ENCODE results near the gene ADAMTS15. TPM values are rescaled to one million over a fixed set of nuclear protein-coding genes. Genes with fewer than 3 reads are reported as not detected.
A peak's percentile ranks its signal among the peaks of the same experiment; 100 is the strongest.

ADAMTS15 gene
- total and polyA plus RNA-seq, 2 donors (not counting 3 experiments of a cell fraction or from before 2014, with no cell fraction given), result 0.08 TPM; not detected in 1

DNA sequence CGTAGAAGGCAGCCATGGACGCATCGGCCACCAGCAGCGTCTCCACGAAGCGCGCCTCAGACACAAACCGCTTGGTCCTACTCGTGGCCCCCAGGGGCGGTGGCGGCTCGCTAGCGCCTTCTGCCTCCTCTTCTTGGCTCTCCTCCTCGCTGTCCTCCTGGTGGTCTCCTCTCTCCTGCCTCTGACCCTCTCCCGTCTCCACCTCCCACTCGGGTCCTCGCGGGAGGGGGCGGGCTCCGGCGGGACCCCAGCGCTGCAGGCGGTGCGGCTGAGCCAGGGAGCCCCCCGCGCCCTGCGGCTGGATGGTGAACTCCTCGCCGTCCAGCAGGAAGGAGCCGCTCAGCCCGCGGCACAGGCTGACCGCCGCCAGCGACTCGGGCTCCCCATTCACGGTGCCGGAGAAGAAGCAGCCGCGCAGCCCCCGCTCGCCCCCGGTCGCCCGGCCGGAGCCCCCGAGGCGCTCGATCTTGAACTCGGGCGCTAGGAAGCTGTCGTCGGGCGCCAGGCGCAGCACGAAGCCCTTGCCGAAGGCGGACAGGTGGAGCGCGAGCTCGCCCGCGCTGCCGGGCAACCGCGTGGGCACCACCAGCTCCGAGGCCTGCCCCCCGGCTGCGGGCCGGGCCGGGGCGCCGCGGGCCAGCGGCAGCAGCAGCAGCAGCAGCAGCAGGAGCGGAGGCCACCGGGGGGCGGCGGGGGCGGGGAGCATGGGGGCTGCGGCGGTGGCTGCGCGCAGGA, 20.7 kb upstream of the ADAMTS15 start:
- CTCF ChIA-PET, result interaction anchor here (1.4 to 12.3 kb wide), 4 partner anchors 215 to 1246 kb away, joined by 3 to 464 read pairs (median 11); no protein-coding TSS in a partner anchor
- Histone ChIP-seq H3K36me3 (ENCODE audit: control insufficient read depth in 2 of 2, extremely low read depth in 1 of 2, insufficient read depth in 2 of 2, low read length in 2 of 2) (no peaks in the 10 kb centered on the region), H3K9ac (replicated peaks; ENCODE audit: extremely low read depth, insufficient read depth, low read length) (no peak overlapping the region), H2AFZ (ENCODE audit: low read depth, low read length) (no peak overlapping the region), H3K4me2 (ENCODE audit: insufficient read depth, low read length) (no peak overlapping the region), H3K79me2 (ENCODE audit: control insufficient read depth, insufficient read depth, low read length) (no peaks in the 10 kb centered on the region), H4K20me1 (replicated peaks; ENCODE audit: control insufficient read depth, extremely low read depth, insufficient read depth, low read length) (no peaks in the 10 kb centered on the region), H3K27me3 (ENCODE audit: control insufficient read depth in 2 of 2, insufficient read depth in 2 of 2, low read length in 2 of 2) (peaks cover 46 to 48% of the 10 kb centered on the region in 2 experiments), H3K9me1 (replicated peaks; ENCODE audit: control insufficient read depth, extremely low read depth, insufficient read depth, low read length) (no peaks in the 10 kb centered on the region), H3K4me1 (ENCODE audit: control insufficient read depth, extremely low read depth, insufficient read depth, low read length) (no peaks in the 10 kb centered on the region), H3K4me3 (replicated peaks in 1 of 3; ENCODE audit: insufficient read depth in 1 of 3, low read depth in 1 of 3, low read length in 3 of 3) (peak overlapping the region in 1 of 3 experiments; percentile 8), H3K27ac (ENCODE audit: insufficient read depth, low read depth, low read length) (no peak overlapping the region), H3K9me3 (replicated peaks; ENCODE audit: control insufficient read depth, insufficient read depth, low read length) (no peaks in the 10 kb centered on the region)
- no peak for FAIRE-seq
- intact Hi-C loops (cut with micrococcal nuclease) (no loop called here), dilution Hi-C loops (cut with MboI; ENCODE audit: extremely low pct_ligation_motif_present, low sequenced_read_pairs) (loop anchor here (25.0 kb wide), 1 partner anchor 435 kb away; no protein-coding TSS in a partner anchor)
- TF ChIP-seq FOS (IDR thresholded peaks at IDR 0.05; ENCODE audit: borderline replicate concordance, insufficient read depth, low read length) (no peak), CTCF (IDR thresholded peaks at IDR 0.05; ENCODE audit: extremely low read depth in 1 of 2, insufficient read depth in 1 of 2, low read depth in 1 of 2, low read length in 2 of 2) (peak in 1 of 2 donors; percentile 4), EZH2 (IDR thresholded peaks at IDR 0.05; ENCODE audit: borderline replicate concordance, low read depth, low read length, severe bottlenecking) (peak; percentile 81), GATA2 (IDR thresholded peaks at IDR 0.05; ENCODE audit: insufficient read depth, insufficient read length, low read depth, low read length) (no peak)
- TF ChIP-seq, protein P1, sequence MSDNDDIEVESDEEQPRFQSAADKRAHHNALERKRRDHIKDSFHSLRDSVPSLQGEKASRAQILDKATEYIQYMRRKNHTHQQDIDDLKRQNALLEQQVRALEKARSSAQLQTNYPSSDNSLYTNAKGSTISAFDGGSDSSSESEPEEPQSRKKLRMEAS (IDR thresholded peaks at IDR 0.05; ENCODE audit: insufficient read depth, insufficient read length), result no peak
- POLR2A ChIA-PET, result no interaction called here
- no peak for DNase-seq (ENCODE audit: low read depth, low spot score)
- no TSS peak for BruUV-seq (replicated peaks)

Measured in endothelial cell of umbilical vein (primary cell).